Adrenal gland (tissue), 5 donors: ENCODE measurements around the gene MAP4.

Experiments used
- CTCF ChIP-seq, 6 experiments: fragments of 450-650 bp in 4 of 6; fragments of 200-600 bp in 2 of 6; sonication (generic) in 1 of 6; IDR thresholded peaks; 1 replicate in 5 of 6; 2 replicates in 1 of 6; pipeline versions ENCODE4 v1.5.1 to v1.8.0; 2016 to 2021; ENCODE audit warnings: antibody characterized with exemption in 6 of 6, mild to moderate bottlenecking in 2 of 6, moderate library complexity in 1 of 6
- POLR2A ChIP-seq, 2 donors: fragments of 450-650 bp; IDR thresholded peaks; one replicate each; pipeline ENCODE4 v1.6.1; 2017; ENCODE audit warnings: antibody characterized with exemption in 2 of 2, mild to moderate bottlenecking in 2 of 2, moderate library complexity in 1 of 2
- donor health status: DM: no; HTN: no; CAD: no.

DNA sequence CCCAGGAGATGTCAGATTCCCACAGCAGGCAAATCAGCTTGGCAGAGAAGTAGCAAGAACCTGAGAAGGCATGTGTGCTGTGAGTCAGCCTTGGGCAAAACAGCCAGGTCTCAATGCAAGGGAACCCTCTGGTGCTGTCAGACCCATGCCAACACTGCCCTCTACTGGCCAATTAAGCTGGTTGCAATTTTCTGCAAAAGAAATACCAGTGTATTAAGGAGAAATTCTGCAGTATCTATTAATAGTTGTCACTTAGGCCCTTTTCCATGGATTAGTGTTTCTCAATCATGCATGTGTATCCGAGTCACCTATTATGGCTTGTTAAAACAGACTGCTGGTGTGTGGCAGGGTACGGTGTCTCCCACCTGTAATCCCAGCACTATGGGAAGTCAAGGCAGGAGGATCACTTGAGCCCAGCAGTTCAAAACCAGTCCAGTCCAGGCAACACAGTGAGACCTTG lies 26.2 kb downstream of the MAP4 start:
- TF ChIP-seq CTCF (IDR thresholded peaks at IDR 0.05), result peak; percentile 91 to 96 (median 94)
- no peak for TF ChIP-seq POLR2A (IDR thresholded peaks at IDR 0.05)
